Fibroblast of peridontal ligament (primary cell): Measurements from ENCODE around the gene CMSS1.

Experiments
- DNase-seq: peaks from one replicate; pipeline ENCODE4 v3.0.0-alpha.2; 2010; ENCODE audit errors: extremely low read depth

CMSS1 gene

GRCh38 chr3:99901200-99901926, 83.7 kb downstream of the CMSS1 start:
- peak; percentile 95 for DNase-seq

- no peak for DNase-seq
Observed at GRCh38 chr3:99902091-99902490, 84.4 kb downstream of the CMSS1 start.

GRCh38 chr3:99903869-99904268, 86.2 kb downstream of the CMSS1 start:
- no peak for DNase-seq

GRCh38 chr3:99907959-99908544, 90.4 kb downstream of the CMSS1 start:
- no peak for DNase-seq

- peak; percentile 71 for DNase-seq
Observed at GRCh38 chr3:99909714-99910495, 92.2 kb downstream of the CMSS1 start.

- DNase-seq, result no peak
Observed at GRCh38 chr3:99910752-99911290, 93.2 kb downstream of the CMSS1 start.

GRCh38 chr3:99911433-99911832, 93.8 kb downstream of the CMSS1 start:
- DNase-seq, result no peak

GRCh38 chr3:99915906-99916432, 98.3 kb downstream of the CMSS1 start:
- DNase-seq, result no peak

GRCh38 chr3:99918715-99919114, 101.1 kb downstream of the CMSS1 start:
- DNase-seq, result peak; percentile 51

GRCh38 chr3:99919694-99920093, 102.0 kb downstream of the CMSS1 start:
- no peak for DNase-seq

- peak; percentile 67 for DNase-seq
Observed at GRCh38 chr3:99920481-99921376, 103.1 kb downstream of the CMSS1 start.

GRCh38 chr3:99921377-99921695, 103.7 kb downstream of the CMSS1 start:
- DNase-seq, result no peak

GRCh38 chr3:99921986-99922385, 104.3 kb downstream of the CMSS1 start:
- no peak for DNase-seq

GRCh38 chr3:99923873-99924272, 106.2 kb downstream of the CMSS1 start:
- DNase-seq, result no peak

- peak; percentile 61 for DNase-seq
Observed at GRCh38 chr3:99925584-99926230, 108.0 kb downstream of the CMSS1 start.

- no peak for DNase-seq
Observed at GRCh38 chr3:99927671-99928457, 110.2 kb downstream of the CMSS1 start.

GRCh38 chr3:99928771-99929744, 111.4 kb downstream of the CMSS1 start:
- no peak for DNase-seq

GRCh38 chr3:99929745-99930139, 112.1 kb downstream of the CMSS1 start:
- peak; percentile 39 for DNase-seq

GRCh38 chr3:99931059-99931458, 113.4 kb downstream of the CMSS1 start:
- no peak for DNase-seq
